Measurements from ENCODE around the gene RECK.

Gene RECK

DNA sequence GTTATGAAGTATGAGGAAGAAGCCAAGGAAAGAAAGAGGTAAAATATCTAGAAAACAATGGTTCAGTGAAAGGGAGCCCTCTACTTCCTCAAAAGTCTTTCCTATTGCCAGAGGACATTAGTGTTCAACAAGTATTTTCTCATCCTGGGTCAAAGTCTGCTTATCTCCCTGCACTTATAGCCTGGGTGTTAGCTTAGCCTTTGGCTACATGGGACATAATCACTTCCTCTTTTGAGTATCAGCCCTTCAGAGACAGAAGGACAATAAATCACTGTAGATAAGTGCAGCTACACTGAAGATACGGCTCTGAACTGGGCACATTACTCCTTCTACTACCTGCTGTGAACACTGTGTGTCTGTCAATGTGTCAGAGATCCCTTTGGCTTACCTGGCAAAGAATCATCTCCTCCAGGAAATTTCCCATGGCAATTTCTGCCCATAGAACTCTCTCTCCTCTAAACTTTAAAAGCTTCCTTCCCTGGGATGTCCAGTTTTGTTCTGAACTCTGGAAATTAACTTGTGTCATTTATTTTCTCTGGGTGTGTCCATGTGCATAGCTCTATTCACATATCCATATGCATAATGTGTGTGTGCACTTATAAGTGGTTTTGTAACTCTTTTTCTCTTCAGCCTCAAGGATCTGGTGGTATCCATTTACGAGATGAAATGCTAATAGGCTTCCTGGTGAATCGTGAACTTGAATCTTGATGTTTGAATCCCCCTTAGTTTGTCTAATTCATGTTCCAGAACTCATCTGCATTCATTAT lies 30.0 kb upstream of the RECK start:
- TF ChIP-seq, protein P1, sequence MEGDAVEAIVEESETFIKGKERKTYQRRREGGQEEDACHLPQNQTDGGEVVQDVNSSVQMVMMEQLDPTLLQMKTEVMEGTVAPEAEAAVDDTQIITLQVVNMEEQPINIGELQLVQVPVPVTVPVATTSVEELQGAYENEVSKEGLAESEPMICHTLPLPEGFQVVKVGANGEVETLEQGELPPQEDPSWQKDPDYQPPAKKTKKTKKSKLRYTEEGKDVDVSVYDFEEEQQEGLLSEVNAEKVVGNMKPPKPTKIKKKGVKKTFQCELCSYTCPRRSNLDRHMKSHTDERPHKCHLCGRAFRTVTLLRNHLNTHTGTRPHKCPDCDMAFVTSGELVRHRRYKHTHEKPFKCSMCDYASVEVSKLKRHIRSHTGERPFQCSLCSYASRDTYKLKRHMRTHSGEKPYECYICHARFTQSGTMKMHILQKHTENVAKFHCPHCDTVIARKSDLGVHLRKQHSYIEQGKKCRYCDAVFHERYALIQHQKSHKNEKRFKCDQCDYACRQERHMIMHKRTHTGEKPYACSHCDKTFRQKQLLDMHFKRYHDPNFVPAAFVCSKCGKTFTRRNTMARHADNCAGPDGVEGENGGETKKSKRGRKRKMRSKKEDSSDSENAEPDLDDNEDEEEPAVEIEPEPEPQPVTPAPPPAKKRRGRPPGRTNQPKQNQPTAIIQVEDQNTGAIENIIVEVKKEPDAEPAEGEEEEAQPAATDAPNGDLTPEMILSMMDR (IDR thresholded peaks at IDR 0.05) = no peak

DNA sequence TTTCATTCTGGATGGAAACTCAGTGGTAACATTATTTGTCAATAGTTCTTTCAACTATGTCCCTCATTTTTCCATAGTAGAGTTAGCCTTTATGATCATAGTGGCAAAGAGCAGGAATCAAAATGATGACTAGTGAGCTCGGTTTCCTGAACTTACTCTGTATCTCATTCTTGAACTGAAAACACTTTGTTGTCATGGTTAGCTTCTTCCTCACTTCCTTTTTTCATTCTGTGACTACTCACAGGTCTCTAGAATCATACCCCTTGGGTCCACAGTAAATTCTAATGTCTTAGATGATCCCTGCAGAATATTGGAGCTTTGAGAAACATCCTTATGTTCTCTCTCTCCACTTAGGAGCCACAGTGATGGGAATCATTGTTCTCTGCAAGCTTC lies 29.4 kb upstream of the RECK start:
- TF ChIP-seq, protein P1 (IDR thresholded peaks at IDR 0.05) = no peak

DNA sequence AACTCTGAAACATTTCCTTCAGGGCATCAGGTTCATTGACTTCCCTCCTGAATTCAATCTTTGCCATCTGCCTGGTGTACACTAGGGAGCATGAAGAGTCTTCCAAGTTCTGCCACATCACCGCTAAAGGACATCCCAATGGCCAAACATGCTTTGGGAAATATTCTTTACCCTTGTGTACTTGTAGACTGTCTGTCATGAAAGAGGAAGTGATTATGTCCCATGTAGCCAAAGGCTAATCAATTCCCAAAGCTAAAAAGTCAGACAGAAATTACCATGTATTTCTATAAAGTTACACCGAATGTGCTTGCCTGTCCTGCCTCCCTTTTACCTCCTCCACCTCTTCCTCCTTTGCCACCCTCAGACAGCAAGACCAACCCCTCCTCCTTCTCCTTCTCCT lies 28.9 kb upstream of the RECK start:
- TF ChIP-seq, protein P1 (IDR thresholded peaks at IDR 0.05) = no peak

DNA sequence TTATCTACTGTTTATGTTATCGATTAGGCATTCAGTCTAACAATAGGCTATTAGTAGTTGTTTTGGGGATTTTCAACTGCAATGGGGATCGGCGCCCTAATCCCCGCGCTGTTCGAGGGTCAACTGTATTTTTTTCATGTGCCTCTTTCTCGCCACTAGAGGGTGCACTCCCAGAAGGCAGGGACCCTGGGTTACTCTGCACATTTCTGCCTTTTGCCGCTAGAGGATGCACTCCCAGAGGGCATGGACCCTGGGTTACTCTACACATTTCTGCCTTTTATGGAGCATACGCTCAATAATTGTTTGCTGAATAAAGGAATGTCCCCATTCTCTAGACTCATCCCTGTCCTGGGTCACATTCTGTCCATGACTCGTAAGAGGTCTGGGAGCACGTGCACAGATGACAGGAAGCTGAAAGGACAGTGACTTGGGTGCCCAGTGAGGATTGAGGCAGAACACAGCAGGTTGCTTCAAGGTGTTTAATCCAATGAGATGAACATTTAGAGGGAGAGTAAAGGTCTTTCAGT lies 27.9 kb upstream of the RECK start:
- TF ChIP-seq, protein P1 (IDR thresholded peaks at IDR 0.05) = peak; percentile 99

DNA sequence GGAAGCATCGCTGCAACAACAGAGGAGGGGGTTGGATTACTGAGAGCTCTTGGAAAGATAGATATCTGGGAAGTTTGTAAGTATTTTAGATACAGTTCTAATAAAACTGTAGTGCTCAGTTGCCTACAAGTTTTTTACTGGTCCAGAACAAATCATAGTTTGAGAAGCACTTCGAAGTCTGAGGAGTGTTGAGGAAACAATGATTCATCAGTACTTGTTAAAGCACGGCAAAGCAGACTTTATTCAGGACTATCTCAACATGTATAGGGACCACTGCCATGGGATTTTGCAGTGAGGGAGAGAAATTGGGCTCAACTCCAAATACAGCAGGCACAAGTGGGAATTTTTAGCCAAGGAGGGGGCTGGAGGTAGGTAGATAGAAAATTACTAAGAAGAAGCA lies 25.3 kb upstream of the RECK start:
- TF ChIP-seq, protein P1 (IDR thresholded peaks at IDR 0.05) = no peak

DNA sequence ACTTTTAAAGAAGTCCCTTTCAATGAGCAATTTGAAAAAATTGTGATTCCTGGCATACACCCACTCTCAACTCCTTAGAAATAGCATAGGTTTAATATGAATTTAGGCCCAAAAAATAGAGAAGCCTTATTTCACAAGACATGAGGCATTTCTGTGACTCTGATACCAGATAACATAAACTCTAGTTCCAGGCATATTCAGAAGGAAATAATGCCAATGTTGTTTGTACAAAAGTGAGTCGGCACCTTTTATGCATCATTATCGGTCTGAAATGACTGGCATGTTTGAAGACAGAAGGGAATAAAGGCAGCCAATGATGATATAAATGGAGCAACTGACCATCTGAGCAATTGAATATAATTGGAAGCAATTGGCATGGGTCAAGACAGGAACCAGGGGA lies 19.4 kb upstream of the RECK start:
- TF ChIP-seq, protein P1 (IDR thresholded peaks at IDR 0.05) = no peak

DNA sequence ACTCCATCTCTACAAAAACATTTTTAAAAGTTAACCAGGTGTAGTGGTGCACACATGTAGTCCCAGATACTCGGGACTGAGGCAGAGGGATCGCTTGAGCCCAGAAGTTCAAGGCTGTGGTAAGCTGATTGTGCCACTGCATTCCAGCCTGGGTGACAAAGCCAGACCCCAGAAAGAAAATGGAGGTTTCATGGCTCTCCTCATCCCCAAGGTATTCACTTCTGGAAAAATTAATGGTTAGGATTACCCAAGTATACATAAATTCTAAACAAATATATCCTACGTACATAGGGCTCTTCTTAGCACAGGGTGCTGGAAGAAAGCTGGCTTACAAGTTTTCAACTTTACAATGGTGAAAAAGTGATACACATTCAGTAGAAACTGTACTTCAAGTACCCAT lies 18.6 kb upstream of the RECK start:
- TF ChIP-seq, protein P1 (IDR thresholded peaks at IDR 0.05) = no peak

Data from LNCAP (cell line).